ENCODE results near the gene LRRC1.

The LRRC1 gene

DNA sequence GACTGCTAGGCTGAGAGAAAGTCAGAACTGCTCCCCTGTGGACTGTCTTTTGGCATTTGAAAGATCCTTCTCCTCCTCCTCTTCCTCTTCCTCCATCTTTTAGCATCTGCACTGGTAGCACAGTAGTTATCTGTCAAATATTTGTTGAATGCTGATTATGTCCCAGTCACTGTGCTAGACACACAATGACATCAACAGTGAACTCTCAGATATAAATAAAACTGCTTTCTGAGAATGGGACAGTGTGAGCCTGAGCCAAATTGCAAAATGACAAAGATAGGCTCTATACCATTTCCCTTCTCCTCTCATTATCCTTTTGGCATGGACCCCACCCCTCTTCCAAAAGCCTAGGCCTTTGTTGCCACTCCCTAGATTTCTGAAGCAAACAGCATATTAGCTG lies 27.9 kb upstream of the LRRC1 start:
- Histone ChIP-seq H3K4me3 (ENCODE audit: low read length) (no peak overlapping the region), H3K4me2 (ENCODE audit: low read length) (no peak overlapping the region), H3K27me3 (ENCODE audit: insufficient read depth, low read length, poor library complexity) (no peaks in the 10 kb centered on the region), H4K8ac (ENCODE audit: low read depth, low read length) (no peak overlapping the region), H3K79me1 (ENCODE audit: low read length) (no peaks in the 10 kb centered on the region), H3K23ac (ENCODE audit: low read length) (no peak overlapping the region), H3K36me3 (ENCODE audit: control insufficient read depth, insufficient read depth, low read length) (no peaks in the 10 kb centered on the region), H2BK120ac (ENCODE audit: low read depth, low read length) (no peak overlapping the region), H3K18ac (ENCODE audit: low read length) (no peak overlapping the region), H4K5ac (ENCODE audit: low read length) (peak overlapping the region; percentile 18), H3K79me2 (ENCODE audit: control insufficient read depth, insufficient read depth, low read length) (no peaks in the 10 kb centered on the region), H3K4me1 (ENCODE audit: control insufficient read depth, low read depth, low read length) (peaks cover 4% of the 10 kb centered on the region), H3K9ac (ENCODE audit: low read length) (no peak overlapping the region), H2BK15ac (replicated peaks; ENCODE audit: low read depth) (no peak overlapping the region), H2BK5ac (ENCODE audit: low read length) (no peak overlapping the region), H3K4ac (ENCODE audit: low read depth, low read length) (no peak overlapping the region), H2AK5ac (ENCODE audit: low read length) (no peak overlapping the region), H3K27ac (ENCODE audit: low read depth, low read length) (no peak overlapping the region), H3K56ac (ENCODE audit: low read length) (no peak overlapping the region)
- no peak for DNase-seq

DNA sequence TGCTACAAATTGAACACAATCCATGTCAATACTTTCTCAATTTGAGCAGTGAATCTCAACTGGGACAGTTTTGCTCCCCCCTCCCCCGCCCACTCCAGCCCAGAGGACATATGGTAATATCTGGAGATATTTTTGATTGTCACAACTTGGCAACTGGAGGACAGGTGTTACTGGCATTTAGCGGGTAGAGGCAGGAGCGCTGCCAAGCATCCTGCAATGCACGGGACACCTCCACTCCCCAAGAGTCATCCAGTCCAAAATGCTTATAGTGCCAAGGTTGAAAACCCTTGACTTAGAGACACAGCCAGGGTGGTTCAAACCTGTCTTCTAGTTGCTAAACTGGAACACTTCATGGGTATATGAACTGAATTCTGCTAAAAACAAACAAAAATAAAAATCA lies 26.9 kb upstream of the LRRC1 start:
- WGBS (ENCODE audit: extremely low coverage, insufficient coverage, low lambda C conversion rate) = no CpG with 5 or more reads among the region's 4 CpGs
- no peak overlapping the region for H3K18ac ChIP-seq (ENCODE audit: low read length)

DNA sequence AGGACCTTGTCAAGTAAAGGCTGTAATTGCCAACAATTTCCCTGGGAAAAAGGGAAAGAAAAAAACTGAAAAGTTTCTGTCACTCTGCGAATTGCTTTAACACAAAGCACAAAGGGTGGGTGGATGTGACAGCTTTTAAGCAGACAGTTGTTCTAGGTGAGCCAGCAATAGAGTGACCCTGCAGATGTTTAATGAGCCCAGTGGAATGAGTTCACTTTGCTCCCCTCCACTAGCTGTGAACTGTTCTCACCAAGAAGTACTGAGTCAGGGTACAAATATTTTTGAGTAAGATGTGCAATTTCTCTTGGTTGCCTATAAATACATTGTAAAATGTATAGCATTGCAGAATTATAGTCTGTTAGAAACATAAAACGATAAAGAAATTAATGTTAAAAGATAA lies 26.2 kb upstream of the LRRC1 start:
- no peak overlapping the region for H2BK5ac ChIP-seq (ENCODE audit: low read length)
- no peak overlapping the region for H4K8ac ChIP-seq (ENCODE audit: low read depth, low read length)
- H4K5ac ChIP-seq (ENCODE audit: low read length) = no peak overlapping the region
- no peak overlapping the region for H3K56ac ChIP-seq (ENCODE audit: low read length)
- WGBS (ENCODE audit: extremely low coverage, insufficient coverage, low lambda C conversion rate) = 100% methylated on average over 1 of the region's 2 CpGs
- H3K4me1 ChIP-seq (ENCODE audit: control insufficient read depth, low read depth, low read length) = peaks cover 4% of the 10 kb centered on the region
- H2BK120ac ChIP-seq (ENCODE audit: low read depth, low read length) = no peak overlapping the region
- no peaks in the 10 kb centered on the region for H3K79me1 ChIP-seq (ENCODE audit: low read length)
- no peak overlapping the region for H3K9ac ChIP-seq (ENCODE audit: low read length)
- no peak overlapping the region for H3K23ac ChIP-seq (ENCODE audit: low read length)
- no peaks in the 10 kb centered on the region for H3K79me2 ChIP-seq (ENCODE audit: control insufficient read depth, insufficient read depth, low read length)
- no peak overlapping the region for H3K27ac ChIP-seq (ENCODE audit: low read depth, low read length)
- no peaks in the 10 kb centered on the region for H3K36me3 ChIP-seq (ENCODE audit: control insufficient read depth, insufficient read depth, low read length)
- H3K4me3 ChIP-seq (ENCODE audit: low read length) = no peak overlapping the region
- H2BK15ac ChIP-seq (replicated peaks; ENCODE audit: low read depth) = no peak overlapping the region
- no peaks in the 10 kb centered on the region for H3K27me3 ChIP-seq (ENCODE audit: insufficient read depth, low read length, poor library complexity)
- H2AK5ac ChIP-seq (ENCODE audit: low read length) = no peak overlapping the region
- H3K18ac ChIP-seq (ENCODE audit: low read length) = no peak overlapping the region
- no peak for DNase-seq
- H3K4ac ChIP-seq (ENCODE audit: low read depth, low read length) = no peak overlapping the region
- H3K4me2 ChIP-seq (ENCODE audit: low read length) = no peak overlapping the region

More for the DNA sequence above, 26.9 kb upstream of the LRRC1 start:
- no peaks in the 10 kb centered on the region for H3K79me2 ChIP-seq (ENCODE audit: control insufficient read depth, insufficient read depth, low read length)
- no peak overlapping the region for H3K4ac ChIP-seq (ENCODE audit: low read depth, low read length)
- H4K8ac ChIP-seq (ENCODE audit: low read depth, low read length) = no peak overlapping the region
- no peak overlapping the region for H3K4me3 ChIP-seq (ENCODE audit: low read length)
- H2BK15ac ChIP-seq (replicated peaks; ENCODE audit: low read depth) = no peak overlapping the region
- H3K36me3 ChIP-seq (ENCODE audit: control insufficient read depth, insufficient read depth, low read length) = no peaks in the 10 kb centered on the region
- H3K27ac ChIP-seq (ENCODE audit: low read depth, low read length) = no peak overlapping the region
- H2BK120ac ChIP-seq (ENCODE audit: low read depth, low read length) = no peak overlapping the region
- H3K27me3 ChIP-seq (ENCODE audit: insufficient read depth, low read length, poor library complexity) = no peaks in the 10 kb centered on the region
- peaks cover 4% of the 10 kb centered on the region for H3K4me1 ChIP-seq (ENCODE audit: control insufficient read depth, low read depth, low read length)
- H3K4me2 ChIP-seq (ENCODE audit: low read length) = no peak overlapping the region
- H3K9ac ChIP-seq (ENCODE audit: low read length) = no peak overlapping the region
- no peak overlapping the region for H3K56ac ChIP-seq (ENCODE audit: low read length)
- H3K79me1 ChIP-seq (ENCODE audit: low read length) = no peaks in the 10 kb centered on the region
- no peak overlapping the region for H2AK5ac ChIP-seq (ENCODE audit: low read length)
- no peak overlapping the region for H3K23ac ChIP-seq (ENCODE audit: low read length)
- no peak overlapping the region for H2BK5ac ChIP-seq (ENCODE audit: low read length)
- H4K5ac ChIP-seq (ENCODE audit: low read length) = no peak overlapping the region
- DNase-seq = no peak

DNA sequence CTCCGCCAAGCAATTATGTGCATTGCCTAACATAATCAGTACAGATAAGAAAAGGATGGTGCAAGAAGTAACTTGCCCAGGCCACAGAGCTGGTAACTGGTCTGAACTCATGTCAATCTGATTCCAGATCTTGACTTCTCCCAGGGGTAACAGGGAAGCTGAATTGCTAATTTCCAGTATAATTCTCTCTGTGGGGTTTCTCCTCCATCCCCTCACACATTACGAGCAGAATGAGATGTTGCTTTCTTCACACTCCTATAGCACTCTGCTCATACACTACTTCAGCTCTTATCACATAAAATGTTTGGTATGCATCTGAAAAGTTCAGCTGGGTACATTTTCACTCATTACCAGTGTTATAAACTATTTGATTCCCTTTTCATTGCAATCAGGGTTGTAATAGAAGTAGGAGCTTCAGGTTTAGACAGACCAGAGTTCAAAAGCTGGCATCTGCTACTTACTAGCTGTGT lies 24.0 kb upstream of the LRRC1 start:
- Histone ChIP-seq H3K79me2 (ENCODE audit: control insufficient read depth, insufficient read depth, low read length) (no peaks in the 10 kb centered on the region), H3K79me1 (ENCODE audit: low read length) (no peaks in the 10 kb centered on the region), H3K4me3 (ENCODE audit: low read length) (no peak overlapping the region), H2BK5ac (ENCODE audit: low read length) (no peak overlapping the region), H3K23ac (ENCODE audit: low read length) (no peak overlapping the region), H2BK120ac (ENCODE audit: low read depth, low read length) (no peak overlapping the region), H3K27me3 (ENCODE audit: insufficient read depth, low read length, poor library complexity) (no peaks in the 10 kb centered on the region), H3K9ac (ENCODE audit: low read length) (no peak overlapping the region), H2BK15ac (replicated peaks; ENCODE audit: low read depth) (no peak overlapping the region), H3K36me3 (ENCODE audit: control insufficient read depth, insufficient read depth, low read length) (no peaks in the 10 kb centered on the region), H3K4ac (ENCODE audit: low read depth, low read length) (no peak overlapping the region), H3K27ac (ENCODE audit: low read depth, low read length) (no peak overlapping the region), H3K4me1 (ENCODE audit: control insufficient read depth, low read depth, low read length) (peaks cover 4% of the 10 kb centered on the region), H4K8ac (ENCODE audit: low read depth, low read length) (no peak overlapping the region), H3K4me2 (ENCODE audit: low read length) (no peak overlapping the region), H4K5ac (ENCODE audit: low read length) (no peak overlapping the region), H3K56ac (ENCODE audit: low read length) (no peak overlapping the region), H3K18ac (ENCODE audit: low read length) (no peak overlapping the region), H2AK5ac (ENCODE audit: low read length) (no peak overlapping the region)
- WGBS (ENCODE audit: extremely low coverage, insufficient coverage, low lambda C conversion rate) = no CpG with 5 or more reads among the region's 2 CpGs
- peak; percentile 41 for DNase-seq

DNA sequence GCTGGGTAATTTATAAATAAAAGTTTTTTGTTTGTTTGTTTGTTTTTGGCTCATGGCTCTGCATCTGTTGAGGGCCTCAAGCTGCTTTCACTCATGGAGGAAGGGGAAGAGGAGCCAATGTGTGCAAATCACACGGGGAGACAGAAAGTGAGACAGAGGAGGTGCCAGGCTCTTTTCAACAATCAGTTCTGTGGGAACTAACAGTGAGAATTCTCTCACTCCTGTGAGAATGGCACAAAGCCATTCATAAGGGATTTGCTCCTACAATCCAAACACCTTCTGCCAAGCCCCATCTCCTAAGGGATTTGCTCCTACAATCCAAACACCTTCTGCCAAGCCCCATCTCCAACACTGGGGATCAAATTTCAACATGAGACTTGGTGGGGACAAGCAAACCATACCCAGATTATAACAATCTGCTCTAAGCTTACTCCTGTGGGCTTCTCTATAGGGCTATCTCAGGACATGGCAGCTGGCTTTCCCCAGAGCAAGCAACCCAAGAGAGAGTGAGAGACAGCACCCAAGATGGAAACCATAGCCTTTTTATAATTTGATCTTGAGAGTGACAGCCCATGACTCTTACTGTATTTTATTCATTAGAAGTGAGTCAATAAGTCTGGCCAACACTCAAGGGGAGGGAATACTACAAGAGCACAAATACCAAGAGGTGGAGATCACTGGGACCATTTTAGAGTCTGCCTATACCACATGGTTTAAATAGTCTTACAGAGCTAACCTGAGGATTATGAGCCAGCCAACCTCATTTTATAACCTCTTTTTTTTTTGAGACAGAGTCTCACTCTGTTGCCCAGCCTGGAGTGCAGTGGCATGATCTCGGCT lies 22.8 kb upstream of the LRRC1 start:
- Histone ChIP-seq H3K4me2 (ENCODE audit: low read length) (no peak overlapping the region), H3K4me3 (ENCODE audit: low read length) (no peak overlapping the region), H3K23ac (ENCODE audit: low read length) (no peak overlapping the region), H3K27me3 (ENCODE audit: insufficient read depth, low read length, poor library complexity) (no peaks in the 10 kb centered on the region), H3K4ac (ENCODE audit: low read depth, low read length) (no peak overlapping the region), H3K18ac (ENCODE audit: low read length) (no peak overlapping the region), H3K79me1 (ENCODE audit: low read length) (no peaks in the 10 kb centered on the region), H3K79me2 (ENCODE audit: control insufficient read depth, insufficient read depth, low read length) (no peaks in the 10 kb centered on the region), H3K4me1 (ENCODE audit: control insufficient read depth, low read depth, low read length) (peaks cover 4% of the 10 kb centered on the region), H4K8ac (ENCODE audit: low read depth, low read length) (no peak overlapping the region), H4K5ac (ENCODE audit: low read length) (no peak overlapping the region), H3K27ac (ENCODE audit: low read depth, low read length) (no peak overlapping the region), H3K9ac (ENCODE audit: low read length) (no peak overlapping the region), H3K56ac (ENCODE audit: low read length) (no peak overlapping the region), H3K36me3 (ENCODE audit: control insufficient read depth, insufficient read depth, low read length) (no peaks in the 10 kb centered on the region), H2BK120ac (ENCODE audit: low read depth, low read length) (no peak overlapping the region), H2BK5ac (ENCODE audit: low read length) (no peak overlapping the region), H2AK5ac (ENCODE audit: low read length) (no peak overlapping the region), H2BK15ac (replicated peaks; ENCODE audit: low read depth) (no peak overlapping the region)
- no peak for DNase-seq
- no CpG with 5 or more reads among the region's 2 CpGs for WGBS (ENCODE audit: extremely low coverage, insufficient coverage, low lambda C conversion rate)

Measured in mesendoderm (in vitro differentiated cells).